ENCODE results near the gene OMG.

OMG gene

GRCh38 chr17:31256936-31257335, 40.1 kb downstream of the OMG start:
- no peak for DNase-seq

- no peak for DNase-seq
Observed at GRCh38 chr17:31254654-31255053, 42.4 kb downstream of the OMG start.

GRCh38 chr17:31252741-31253140, 44.3 kb downstream of the OMG start:
- no peak for DNase-seq

- no peak for DNase-seq
Observed at GRCh38 chr17:31251970-31252328, 45.1 kb downstream of the OMG start.

- DNase-seq, result no peak
Observed at GRCh38 chr17:31251105-31251969, 45.7 kb downstream of the OMG start.

GRCh38 chr17:31250229-31250628, 46.8 kb downstream of the OMG start:
- DNase-seq, result no peak

- no peak for DNase-seq
Observed at GRCh38 chr17:31249835-31250141, 47.3 kb downstream of the OMG start.

GRCh38 chr17:31248986-31249834, 47.8 kb downstream of the OMG start:
- no peak for DNase-seq

All from CD4-positive, alpha-beta T cell treated with Interleukin-17A for 4 hours (primary cell).